ENCODE measurements around the gene TTC34. TPM values are rescaled to one million over a fixed set of nuclear protein-coding genes. Genes with fewer than 3 reads are reported as not detected.
A peak's percentile ranks its signal among the peaks of the same experiment; 100 is the strongest.

TTC34 gene
- total and polyA plus RNA-seq, 2 donors from 2014 or later = 0.15 to 2.4 TPM

DNA sequence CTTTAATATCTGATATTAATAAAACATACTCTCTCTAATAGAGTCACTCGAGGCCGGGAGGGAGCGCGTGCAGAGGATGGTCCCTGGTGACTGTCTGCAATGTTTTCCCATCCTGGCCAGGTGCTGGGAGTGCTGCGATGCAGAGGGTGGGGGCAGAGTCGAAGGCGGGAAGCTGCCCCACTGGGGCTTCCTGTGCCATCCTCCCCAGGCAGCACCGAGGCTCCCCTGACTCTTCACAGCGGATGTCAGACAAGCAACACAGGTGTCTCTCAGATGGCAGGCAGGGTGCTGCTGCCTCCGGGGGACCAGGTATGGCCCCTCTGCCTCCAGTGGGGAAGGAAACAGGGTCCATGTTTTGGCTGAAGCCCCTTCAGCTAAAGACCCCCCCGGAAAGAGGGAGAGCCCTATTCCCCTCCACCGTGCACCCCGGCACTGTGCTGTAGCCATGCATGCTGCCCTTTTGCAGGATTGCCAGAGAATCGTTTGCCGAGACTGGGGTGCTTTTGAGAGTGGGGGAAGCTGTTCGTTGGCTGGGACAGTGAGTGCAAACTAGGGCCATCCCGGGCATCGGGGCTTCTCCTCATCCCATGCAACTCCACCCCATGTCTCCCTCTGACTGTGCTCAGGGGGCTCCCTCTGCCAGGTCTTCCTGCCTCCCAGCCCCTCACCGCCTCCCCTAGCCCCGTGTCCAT is 32.1 kb upstream of the TTC34 start:
- Histone ChIP-seq H3K9ac (ENCODE audit: low read length in 3 of 3) (no peak overlapping the region), H3K27me3 (ENCODE audit: control insufficient read depth, insufficient read depth, low read length) (no peaks in the 10 kb centered on the region)

GRCh38 chr1:2832506-2833453 is 31.3 kb upstream of the TTC34 start:
- TF ChIP-seq, protein P1, sequence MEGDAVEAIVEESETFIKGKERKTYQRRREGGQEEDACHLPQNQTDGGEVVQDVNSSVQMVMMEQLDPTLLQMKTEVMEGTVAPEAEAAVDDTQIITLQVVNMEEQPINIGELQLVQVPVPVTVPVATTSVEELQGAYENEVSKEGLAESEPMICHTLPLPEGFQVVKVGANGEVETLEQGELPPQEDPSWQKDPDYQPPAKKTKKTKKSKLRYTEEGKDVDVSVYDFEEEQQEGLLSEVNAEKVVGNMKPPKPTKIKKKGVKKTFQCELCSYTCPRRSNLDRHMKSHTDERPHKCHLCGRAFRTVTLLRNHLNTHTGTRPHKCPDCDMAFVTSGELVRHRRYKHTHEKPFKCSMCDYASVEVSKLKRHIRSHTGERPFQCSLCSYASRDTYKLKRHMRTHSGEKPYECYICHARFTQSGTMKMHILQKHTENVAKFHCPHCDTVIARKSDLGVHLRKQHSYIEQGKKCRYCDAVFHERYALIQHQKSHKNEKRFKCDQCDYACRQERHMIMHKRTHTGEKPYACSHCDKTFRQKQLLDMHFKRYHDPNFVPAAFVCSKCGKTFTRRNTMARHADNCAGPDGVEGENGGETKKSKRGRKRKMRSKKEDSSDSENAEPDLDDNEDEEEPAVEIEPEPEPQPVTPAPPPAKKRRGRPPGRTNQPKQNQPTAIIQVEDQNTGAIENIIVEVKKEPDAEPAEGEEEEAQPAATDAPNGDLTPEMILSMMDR (IDR thresholded peaks at IDR 0.05; ENCODE audit: borderline replicate concordance, extremely low read depth, insufficient read depth) = no peak
- no peaks in the 10 kb centered on the region for H3K27me3 ChIP-seq (ENCODE audit: control insufficient read depth, insufficient read depth, low read length)

More for the DNA sequence above, 32.1 kb upstream of the TTC34 start:
- TF ChIP-seq, protein P1 (IDR thresholded peaks at IDR 0.05; ENCODE audit: borderline replicate concordance, extremely low read depth, insufficient read depth) = no peak
- peak in 1 of 5 donors; percentile 60 for DNase-seq
- Histone ChIP-seq H3K4me3 (ENCODE audit: low read length in 3 of 3) (no peak overlapping the region), H3K27ac (ENCODE audit: low read depth in 2 of 2, low read length in 2 of 2) (no peak overlapping the region), H3K9me3 (ENCODE audit: control insufficient read depth in 2 of 3, insufficient read depth in 1 of 3, low read length in 3 of 3) (peaks cover 0 to 5% (median 0%) of the 10 kb centered on the region in 3 donors), H3K4me1 (ENCODE audit: control insufficient read depth in 2 of 3, insufficient read depth in 2 of 3, low read depth in 1 of 3, low read length in 3 of 3) (no peaks in the 10 kb centered on the region), H3K36me3 (ENCODE audit: control insufficient read depth in 2 of 3, insufficient read depth in 3 of 3, low read length in 3 of 3) (no peaks in the 10 kb centered on the region)
- intact Hi-C loops (cut with DNase I) = no loop called here
- no peak for FAIRE-seq

GRCh38 chr1:2831596-2832212 is 30.2 kb upstream of the TTC34 start:
- H3K4me3 ChIP-seq (ENCODE audit: low read length in 3 of 3) = no peak overlapping the region
- H3K27me3 ChIP-seq (ENCODE audit: control insufficient read depth, insufficient read depth, low read length) = no peaks in the 10 kb centered on the region
- peaks cover 0 to 5% (median 2%) of the 10 kb centered on the region in 3 donors for H3K9me3 ChIP-seq (ENCODE audit: control insufficient read depth in 2 of 3, insufficient read depth in 1 of 3, low read length in 3 of 3)
- FAIRE-seq (no peak), DNase-seq (peak in 1 of 5 donors; percentile 40)
- TF ChIP-seq, protein P1 (IDR thresholded peaks at IDR 0.05; ENCODE audit: borderline replicate concordance, extremely low read depth, insufficient read depth) = no peak
- H3K9ac ChIP-seq (ENCODE audit: low read length in 3 of 3) = no peak overlapping the region
- H3K27ac ChIP-seq (ENCODE audit: low read depth in 2 of 2, low read length in 2 of 2) = no peak overlapping the region
- no peaks in the 10 kb centered on the region for H3K36me3 ChIP-seq (ENCODE audit: control insufficient read depth in 2 of 3, insufficient read depth in 3 of 3, low read length in 3 of 3)
- intact Hi-C loops (cut with DNase I) = no loop called here
- H3K4me1 ChIP-seq (ENCODE audit: control insufficient read depth in 2 of 3, insufficient read depth in 2 of 3, low read depth in 1 of 3, low read length in 3 of 3) = no peaks in the 10 kb centered on the region

More at GRCh38 chr1:2832506-2833453, 31.3 kb upstream of the TTC34 start:
- DNase-seq = peak in 1 of 5 donors; percentile 68
- intact Hi-C loops (cut with DNase I) = no loop called here
- Histone ChIP-seq H3K36me3 (ENCODE audit: control insufficient read depth in 2 of 3, insufficient read depth in 3 of 3, low read length in 3 of 3) (no peaks in the 10 kb centered on the region), H3K4me1 (ENCODE audit: control insufficient read depth in 2 of 3, insufficient read depth in 2 of 3, low read depth in 1 of 3, low read length in 3 of 3) (no peaks in the 10 kb centered on the region), H3K27ac (ENCODE audit: low read depth in 2 of 2, low read length in 2 of 2) (no peak overlapping the region), H3K4me3 (ENCODE audit: low read length in 3 of 3) (no peak overlapping the region), H3K9me3 (ENCODE audit: control insufficient read depth in 2 of 3, insufficient read depth in 1 of 3, low read length in 3 of 3) (peaks cover 0 to 5% (median 0%) of the 10 kb centered on the region in 3 donors), H3K9ac (ENCODE audit: low read length in 3 of 3) (no peak overlapping the region)
- no peak for FAIRE-seq
